Osteoblast (primary cell): ENCODE data around the gene RHOH. TPM values are rescaled to one million over a fixed set of nuclear protein-coding genes. Genes with fewer than 3 reads are reported as not detected.

Experiments
- DNase-seq: peaks from one replicate; pipeline ENCODE4 v3.0.0; 2011; ENCODE audit warnings: low spot score, mixed read lengths; ENCODE audit not compliant: insufficient read length; ENCODE audit errors: missing footprints
- H2AFZ ChIP-seq: 2 replicates; pipeline ENCODE4 v1.6.0; 2011; ENCODE audit warnings: mild to moderate bottlenecking, low read length
- H3K27ac ChIP-seq: 2 replicates; pipeline ENCODE4 v1.5.1; 2011; ENCODE audit warnings: mild to moderate bottlenecking, low read depth, low read length, moderate library complexity
- H3K27me3 ChIP-seq: 2 replicates; pipeline ENCODE4 v1.6.0; 2012; ENCODE audit warnings: mild to moderate bottlenecking, control low read depth, inconsistent platforms, low read length, moderate library complexity; ENCODE audit not compliant: insufficient read depth
- H3K36me3 ChIP-seq: 2 replicates; pipeline ENCODE4 v1.5.1; 2011; ENCODE audit warnings: mild to moderate bottlenecking, low read length, control low read depth, moderate library complexity; ENCODE audit not compliant: insufficient read depth
- H3K4me1 ChIP-seq: 2 replicates; pipeline ENCODE4 v1.5.1; 2011; ENCODE audit warnings: mild to moderate bottlenecking, low read length, control low read depth, moderate library complexity; ENCODE audit not compliant: insufficient read depth
- H3K4me2 ChIP-seq: 2 replicates; pipeline ENCODE4 v1.6.0; 2011; ENCODE audit warnings: mild to moderate bottlenecking, low read length; ENCODE audit not compliant: insufficient read depth
- H3K4me3 ChIP-seq: fragments of 200-600 bp; sonication (generic); 3 replicates; pipeline ENCODE4 v1.5.1; 2012; ENCODE audit warnings: mild to moderate bottlenecking, low read length, inconsistent platforms; ENCODE audit not compliant: insufficient read depth
- H3K79me2 ChIP-seq: 2 replicates; pipeline ENCODE4 v1.6.0; 2012; ENCODE audit warnings: mild to moderate bottlenecking, low read length, control low read depth, inconsistent platforms; ENCODE audit not compliant: insufficient read depth
- H3K9me3 ChIP-seq: 2 replicates; pipeline ENCODE4 v1.5.1; 2011; ENCODE audit warnings: low read depth, low read length, control low read depth
- H4K20me1 ChIP-seq: 2 replicates; pipeline ENCODE4 v1.6.0; 2012; ENCODE audit warnings: mild to moderate bottlenecking, low read length, control low read depth; ENCODE audit not compliant: insufficient read depth
- CTCF ChIP-seq: IDR thresholded peaks from 2 replicates; pipeline ENCODE4 v1.5.1; 2011; ENCODE audit warnings: mild to moderate bottlenecking, low read depth, low read length, moderate library complexity; ENCODE audit errors: extremely low read depth
- total RNA-seq: library from RNA; depleted of rRNA; stranded (reverse); fragments of >200 nt; gene quantifications from 2 replicates; pipeline ENCODE4 v1.2.3, GENCODE V29; 2012

The RHOH gene
- total RNA-seq, 1 donor: not detected

- H3K9me3 ChIP-seq: no peaks in the 10 kb centered on the region
- H3K27me3 ChIP-seq: no peaks in the 10 kb centered on the region
- H3K79me2 ChIP-seq: no peaks in the 10 kb centered on the region
- H4K20me1 ChIP-seq: no peaks in the 10 kb centered on the region
- H3K4me3 ChIP-seq: no peak overlapping the region
- H3K27ac ChIP-seq: no peak overlapping the region
- no peaks in the 10 kb centered on the region for H3K4me1 ChIP-seq
- no peaks in the 10 kb centered on the region for H3K36me3 ChIP-seq
- TF ChIP-seq CTCF: no peak
- H3K4me2 ChIP-seq: no peak overlapping the region
- DNase-seq: no peak
- H2AFZ ChIP-seq: no peak overlapping the region
These were observed 4.3 kb downstream of the RHOH start for GRCh38 chr4:40200875-40201801.

GRCh38 chr4:40201898-40202297, 5.1 kb downstream of the RHOH start:
- no peak overlapping the region for H3K4me3 ChIP-seq
- no peak for TF ChIP-seq CTCF
- H3K9me3 ChIP-seq: no peaks in the 10 kb centered on the region
- H4K20me1 ChIP-seq: no peaks in the 10 kb centered on the region
- no peak overlapping the region for H3K27ac ChIP-seq
- H3K27me3 ChIP-seq: no peaks in the 10 kb centered on the region
- DNase-seq: no peak
- H2AFZ ChIP-seq: no peak overlapping the region
- no peaks in the 10 kb centered on the region for H3K36me3 ChIP-seq
- no peaks in the 10 kb centered on the region for H3K4me1 ChIP-seq
- H3K4me2 ChIP-seq: no peak overlapping the region
- no peaks in the 10 kb centered on the region for H3K79me2 ChIP-seq

GRCh38 chr4:40202474-40202873, 5.6 kb downstream of the RHOH start:
- Histone ChIP-seq H2AFZ (no peak overlapping the region), H3K79me2 (no peaks in the 10 kb centered on the region), H4K20me1 (no peaks in the 10 kb centered on the region), H3K36me3 (no peaks in the 10 kb centered on the region), H3K27ac (no peak overlapping the region), H3K4me2 (no peak overlapping the region), H3K9me3 (no peaks in the 10 kb centered on the region), H3K4me3 (no peak overlapping the region), H3K27me3 (no peaks in the 10 kb centered on the region), H3K4me1 (no peaks in the 10 kb centered on the region)
- no peak for TF ChIP-seq CTCF
- no peak for DNase-seq

GRCh38 chr4:40204507-40205258, 7.9 kb downstream of the RHOH start:
- no peak overlapping the region for H3K27ac ChIP-seq
- no peak for DNase-seq
- H2AFZ ChIP-seq: no peak overlapping the region
- no peaks in the 10 kb centered on the region for H3K27me3 ChIP-seq
- H3K79me2 ChIP-seq: no peaks in the 10 kb centered on the region
- no peaks in the 10 kb centered on the region for H3K9me3 ChIP-seq
- TF ChIP-seq CTCF: no peak
- H3K36me3 ChIP-seq: no peaks in the 10 kb centered on the region
- no peaks in the 10 kb centered on the region for H4K20me1 ChIP-seq
- H3K4me1 ChIP-seq: no peaks in the 10 kb centered on the region
- no peak overlapping the region for H3K4me3 ChIP-seq
- no peak overlapping the region for H3K4me2 ChIP-seq
